ENCODE data around the gene SULT1B1.

GRCh38 chr4:69749771-69750170 is 10.6 kb downstream of the SULT1B1 start:
- TF ChIP-seq CTCF (IDR thresholded peaks at IDR 0.05; ENCODE audit: low read depth, low read length) (no peak), MYC (IDR thresholded peaks at IDR 0.05; ENCODE audit: low read depth, low read length) (no peak), MAX (IDR thresholded peaks at IDR 0.05; ENCODE audit: low read depth, low read length) (no peak)

Data from NB4 (cell line).